Glutamatergic neuron (in vitro differentiated cells): ENCODE data around the gene STON2. TPM values are rescaled to one million over a fixed set of nuclear protein-coding genes. Genes with fewer than 3 reads are reported as not detected.
A peak's percentile ranks its signal among the peaks of the same experiment; 100 is the strongest.

Source experiments
- DNase-seq: peaks from one replicate; pipeline ENCODE4 v3.0.0; 2022
- H3K27ac Mint-ChIP-seq: one replicate; pipeline ENCODE4 v1.8.0; 2020; ENCODE audit warnings: mild to moderate bottlenecking, mixed read lengths, inconsistent platforms; ENCODE audit not compliant: unreplicated experiment
- H3K27me3 Mint-ChIP-seq: one replicate; pipeline ENCODE4 v1.8.0; 2020; ENCODE audit warnings: mild to moderate bottlenecking, moderate library complexity, mixed read lengths, inconsistent platforms; ENCODE audit not compliant: unreplicated experiment
- H3K36me3 Mint-ChIP-seq: one replicate; pipeline ENCODE4 v1.8.0; 2020; ENCODE audit warnings: mild to moderate bottlenecking, mixed read lengths, inconsistent platforms; ENCODE audit not compliant: unreplicated experiment
- H3K4me1 Mint-ChIP-seq: one replicate; pipeline ENCODE4 v1.8.0; 2020; ENCODE audit warnings: mild to moderate bottlenecking, low read depth, mixed read lengths, inconsistent platforms; ENCODE audit not compliant: unreplicated experiment
- H3K4me3 Mint-ChIP-seq: one replicate; pipeline ENCODE4 v1.8.0; 2020; ENCODE audit warnings: mild to moderate bottlenecking, mixed read lengths, inconsistent platforms; ENCODE audit not compliant: unreplicated experiment
- H3K9me3 Mint-ChIP-seq: one replicate; pipeline ENCODE4 v1.8.0; 2020; ENCODE audit warnings: mild to moderate bottlenecking, moderate library complexity, mixed read lengths, inconsistent platforms; ENCODE audit not compliant: unreplicated experiment
- total RNA-seq: library from RNA; stranded (reverse); fragmentation: NEBNext Ultra II Directional; extraction: Animal tissue kit (Norgen Biotek cat#: 25700); gene quantifications from one replicate; pipeline ENCODE4 v1.2.1, GENCODE V29; 2021; ENCODE audit not compliant: unreplicated experiment
- TF ChIP-seq, protein P1 (sequence below): fragments of 200-600 bp; sonication (generic); IDR thresholded peaks from one replicate; pipeline ENCODE4 v1.5.0; 2021; ENCODE audit not compliant: partially characterized antibody, unreplicated experiment

Gene STON2
- total RNA-seq, 1 donor from 2014 or later: 278 TPM

DNA sequence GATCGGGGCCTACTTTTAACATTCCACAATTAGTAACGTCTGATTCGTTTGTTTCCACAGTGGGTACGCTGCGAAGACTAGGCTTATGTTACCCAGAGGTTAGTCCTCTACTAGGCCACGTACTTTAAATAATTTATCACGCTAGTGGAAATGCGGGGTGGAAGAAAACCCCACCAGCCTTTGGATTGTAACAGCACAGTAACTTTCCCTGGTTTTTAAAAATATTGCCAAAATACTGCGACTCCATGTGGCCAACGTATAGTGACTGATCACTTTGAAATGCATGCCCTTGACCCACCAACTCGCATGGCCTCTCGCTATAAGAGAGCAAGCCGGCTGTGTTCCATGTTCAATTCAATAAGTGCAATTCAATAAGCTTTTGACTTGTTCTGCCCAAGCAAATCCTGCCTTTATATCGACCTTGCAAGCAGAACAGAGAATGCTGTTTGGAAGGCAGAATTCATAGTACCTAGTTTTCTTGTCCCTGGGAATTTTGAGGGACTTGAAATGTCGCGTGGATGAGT is 178.5 kb downstream of the STON2 start:
- Mint-ChIP-seq H3K27ac (peak overlapping the region; percentile 97), H3K9me3 (peaks cover 19% of the 10 kb centered on the region), H3K4me1 (peaks cover 11% of the 10 kb centered on the region), H3K27me3 (peaks cover 16% of the 10 kb centered on the region), H3K4me3 (peak overlapping the region; percentile 92), H3K36me3 (no peaks in the 10 kb centered on the region)
- no peak for DNase-seq
- TF ChIP-seq, protein P1, sequence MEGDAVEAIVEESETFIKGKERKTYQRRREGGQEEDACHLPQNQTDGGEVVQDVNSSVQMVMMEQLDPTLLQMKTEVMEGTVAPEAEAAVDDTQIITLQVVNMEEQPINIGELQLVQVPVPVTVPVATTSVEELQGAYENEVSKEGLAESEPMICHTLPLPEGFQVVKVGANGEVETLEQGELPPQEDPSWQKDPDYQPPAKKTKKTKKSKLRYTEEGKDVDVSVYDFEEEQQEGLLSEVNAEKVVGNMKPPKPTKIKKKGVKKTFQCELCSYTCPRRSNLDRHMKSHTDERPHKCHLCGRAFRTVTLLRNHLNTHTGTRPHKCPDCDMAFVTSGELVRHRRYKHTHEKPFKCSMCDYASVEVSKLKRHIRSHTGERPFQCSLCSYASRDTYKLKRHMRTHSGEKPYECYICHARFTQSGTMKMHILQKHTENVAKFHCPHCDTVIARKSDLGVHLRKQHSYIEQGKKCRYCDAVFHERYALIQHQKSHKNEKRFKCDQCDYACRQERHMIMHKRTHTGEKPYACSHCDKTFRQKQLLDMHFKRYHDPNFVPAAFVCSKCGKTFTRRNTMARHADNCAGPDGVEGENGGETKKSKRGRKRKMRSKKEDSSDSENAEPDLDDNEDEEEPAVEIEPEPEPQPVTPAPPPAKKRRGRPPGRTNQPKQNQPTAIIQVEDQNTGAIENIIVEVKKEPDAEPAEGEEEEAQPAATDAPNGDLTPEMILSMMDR: no peak

DNA sequence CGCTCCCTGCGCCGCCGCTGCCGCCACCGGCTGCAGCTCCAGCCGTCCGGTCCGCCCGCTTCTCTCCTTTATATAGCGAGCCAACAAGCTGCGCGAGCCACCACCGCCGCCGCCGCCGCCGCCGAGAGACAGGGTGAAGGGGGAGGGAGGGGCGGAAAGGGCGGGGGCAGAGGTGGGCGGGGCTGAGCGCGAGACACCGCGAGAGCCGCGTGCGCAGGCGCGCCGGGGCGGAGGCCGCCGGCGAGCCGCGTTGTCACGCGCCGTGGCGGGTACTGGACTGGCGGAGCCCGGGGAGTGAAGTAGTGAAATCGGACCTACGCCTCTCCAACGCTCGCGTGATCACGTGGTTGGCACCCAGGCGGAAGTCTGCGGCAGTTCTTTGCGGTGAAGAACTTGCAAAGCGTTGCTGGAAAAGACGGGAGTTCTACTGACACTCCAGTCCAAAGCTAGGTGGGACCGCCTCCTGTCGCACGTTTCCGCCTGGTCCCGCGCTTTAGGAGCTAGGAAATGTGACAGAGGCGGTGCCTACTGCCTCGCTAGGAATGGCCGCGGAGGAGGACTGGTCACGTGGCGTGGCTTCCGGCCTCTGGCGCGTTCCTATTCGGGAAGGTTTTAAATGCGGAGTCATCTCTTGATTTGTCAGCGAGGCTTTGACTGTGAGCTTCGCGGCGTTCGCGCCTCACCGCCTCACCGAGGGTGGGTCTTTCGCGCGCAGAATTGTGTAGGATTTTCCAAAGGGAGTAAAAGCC is 179.1 kb downstream of the STON2 start, which contains the start of gene GTF2A1:
Gene GTF2A1 (minus strand): TSS at position 130 of the 749 bp plus-strand sequence. CDS start 441 bp downstream, outside the sequence.
- H3K36me3 Mint-ChIP-seq: no peaks in the 10 kb centered on the region
- peaks cover 16% of the 10 kb centered on the region for H3K27me3 Mint-ChIP-seq
- peaks cover 19% of the 10 kb centered on the region for H3K9me3 Mint-ChIP-seq
- peak within 1 kb of the TSS; percentile 98 for H3K4me3 Mint-ChIP-seq
- peaks cover 14% of the 10 kb centered on the region for H3K4me1 Mint-ChIP-seq
- peak within 1 kb of the TSS; percentile 98 for H3K27ac Mint-ChIP-seq
- peak; percentile 94 for DNase-seq
- TF ChIP-seq, protein P1: no peak

DNA sequence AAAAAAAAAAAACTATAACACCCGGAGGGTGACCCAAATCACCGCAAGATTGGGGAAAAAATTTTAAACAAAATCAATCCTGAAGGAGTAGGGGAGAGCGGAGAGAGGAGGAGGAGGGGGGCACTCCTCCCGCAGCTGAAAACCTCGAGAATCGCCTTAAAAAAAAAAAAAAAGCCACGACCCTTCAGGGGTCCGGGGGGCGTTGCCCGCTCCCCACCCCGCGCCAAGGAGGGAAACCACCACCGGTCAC is 179.6 kb downstream of the STON2 start:
- DNase-seq: no peak
- Mint-ChIP-seq H3K9me3 (peaks cover 19% of the 10 kb centered on the region), H3K36me3 (no peaks in the 10 kb centered on the region), H3K27me3 (peaks cover 16% of the 10 kb centered on the region), H3K27ac (peak overlapping the region; percentile 94), H3K4me1 (peaks cover 15% of the 10 kb centered on the region), H3K4me3 (peak overlapping the region; percentile 93)
- TF ChIP-seq, protein P1: no peak

DNA sequence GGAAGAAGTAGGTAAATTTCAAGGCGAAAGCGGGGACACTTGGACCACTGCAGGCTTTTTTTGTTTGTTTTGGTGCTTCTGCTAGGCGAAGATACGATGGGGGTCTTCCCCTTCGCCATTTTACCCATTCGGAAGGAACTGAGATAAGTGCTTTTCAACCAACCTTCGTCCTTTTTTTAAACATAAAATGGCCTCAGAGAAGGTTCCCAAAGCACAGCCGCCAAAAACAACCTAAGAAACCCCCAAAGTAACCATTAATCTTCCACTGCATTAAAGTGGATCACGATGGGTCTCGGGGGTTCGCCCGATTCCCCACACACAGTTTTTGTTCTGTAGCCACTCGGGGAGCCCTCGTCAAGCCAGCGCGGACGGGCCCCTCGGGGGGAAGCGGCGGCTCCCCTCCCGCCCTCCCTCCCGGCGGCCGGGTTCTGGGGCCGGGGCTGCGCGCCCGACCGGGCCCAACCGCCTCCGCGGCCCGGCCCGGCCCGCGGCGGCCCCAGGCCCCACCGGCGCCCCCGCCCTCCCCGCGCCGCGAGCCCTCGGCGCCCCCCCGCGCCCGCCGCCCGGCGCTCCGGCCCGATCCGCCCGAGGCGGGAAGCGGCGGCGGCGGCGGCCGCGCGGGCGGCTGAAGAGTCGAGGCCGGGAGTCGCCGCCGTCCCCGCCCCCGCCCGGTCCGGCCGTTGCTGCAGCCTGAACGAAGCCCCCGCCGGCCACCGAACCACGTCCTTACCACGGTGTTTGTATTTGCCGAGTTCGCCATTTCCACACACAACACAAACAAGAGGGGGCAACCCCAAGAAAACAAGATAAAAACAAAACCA is 180.2 kb downstream of the STON2 start:
- H3K9me3 Mint-ChIP-seq: peaks cover 19% of the 10 kb centered on the region
- peaks cover 16% of the 10 kb centered on the region for H3K27me3 Mint-ChIP-seq
- peak overlapping the region; percentile 98 for H3K27ac Mint-ChIP-seq
- peak overlapping the region; percentile 98 for H3K4me3 Mint-ChIP-seq
- DNase-seq: peak; percentile 54
- TF ChIP-seq, protein P1: no peak
- H3K36me3 Mint-ChIP-seq: no peaks in the 10 kb centered on the region
- peaks cover 15% of the 10 kb centered on the region for H3K4me1 Mint-ChIP-seq
